Caco-2 (cell line): ENCODE results near the gene GREM2. TPM values are rescaled to one million over a fixed set of nuclear protein-coding genes. Genes with fewer than 3 reads are reported as not detected.

ENCODE experiments used
- BruUV-seq: library from RNA; stranded (reverse); fragments of 400-500 nt; replicated peaks from 2 replicates; lab custom pipeline; 2021; lab: Mats Ljungman, UMichigan
- CTCF ChIA-PET: fragments of 300-600 bp; sonication (Branson Sonifier 250); formaldehyde crosslinking; loops from one replicate; lab custom pipeline; 2022; ENCODE audit warnings: antibody characterized with exemption; lab: Charles Lee
- POLR2A ChIA-PET: fragments of 300-600 bp; sonication (Branson Sonifier 250); formaldehyde crosslinking; loops from one replicate; lab custom pipeline; 2022; ENCODE audit warnings: antibody characterized with exemption; lab: Charles Lee
- DNase-seq, 2 experiments: peaks; one replicate each; pipeline versions ENCODE4 v3.0.0 to v3.0.0-alpha.2; 2020 to 2022
- H3K27me3 ChIP-seq: replicated peaks from 2 replicates; pipeline ENCODE4 v1.6.0; 2011; ENCODE audit warnings: low read length; ENCODE audit not compliant: control insufficient read depth, insufficient read depth
- H3K36me3 ChIP-seq: 2 replicates; pipeline ENCODE4 v1.5.1; 2011; ENCODE audit warnings: low read length; ENCODE audit not compliant: control insufficient read depth, insufficient read depth
- H3K4me1 ChIP-seq: fragments of 250-450 bp; sonication (Bioruptor Pico); 2 replicates; pipeline ENCODE4 v1.5.1; 2020; ENCODE audit warnings: mild to moderate bottlenecking
- H3K4me3 ChIP-seq: 2 replicates; pipeline ENCODE4 v1.5.1; 2011; ENCODE audit warnings: low read depth, mild to moderate bottlenecking, control low read depth, low read length
- H3K9me3 ChIP-seq: fragments of 250-450 bp; sonication (Bioruptor Pico); 2 replicates; pipeline ENCODE4 v1.5.1; 2020; ENCODE audit warnings: mild to moderate bottlenecking, moderate library complexity
- H3K27ac Mint-ChIP-seq: one replicate; pipeline ENCODE4 v1.8.0; 2022; ENCODE audit warnings: mixed read lengths; ENCODE audit not compliant: unreplicated experiment
- H3K27me3 Mint-ChIP-seq: one replicate; pipeline ENCODE4 v1.8.0; 2022; ENCODE audit warnings: mixed read lengths; ENCODE audit not compliant: insufficient read depth, unreplicated experiment
- H3K36me3 Mint-ChIP-seq: one replicate; pipeline ENCODE4 v1.8.0; 2022; ENCODE audit warnings: mild to moderate bottlenecking, mixed read lengths; ENCODE audit not compliant: insufficient read depth, unreplicated experiment
- H3K4me1 Mint-ChIP-seq: one replicate; pipeline ENCODE4 v1.8.0; 2022; ENCODE audit warnings: low read depth, mixed read lengths; ENCODE audit not compliant: unreplicated experiment
- H3K4me3 Mint-ChIP-seq: one replicate; pipeline ENCODE4 v1.8.0; 2022; ENCODE audit warnings: mild to moderate bottlenecking, moderate library complexity, mixed read lengths; ENCODE audit not compliant: unreplicated experiment
- H3K9me3 Mint-ChIP-seq: one replicate; pipeline ENCODE4 v1.8.0; 2022; ENCODE audit warnings: mixed read lengths; ENCODE audit not compliant: unreplicated experiment
- CTCF ChIP-seq, 2 experiments: fragments of 200-600 bp in 1 of 2; IDR thresholded peaks; 1 replicate in 1 of 2; 2 replicates in 1 of 2; pipeline versions ENCODE4 v1.5.1 to v1.8.0; 2011 to 2022; ENCODE audit warnings: antibody characterized with exemption in 1 of 2, control low read depth in 1 of 2, inconsistent platforms in 1 of 2, low read depth in 1 of 2, low read length in 1 of 2, mild to moderate bottlenecking in 1 of 2, moderate library complexity in 1 of 2; ENCODE audit not compliant: insufficient read depth in 1 of 2, severe bottlenecking in 1 of 2, unreplicated experiment in 1 of 2
- intact Hi-C: fragments of 100-400 bp; cut with micrococcal nuclease; formaldehyde crosslinking; loops from one replicate; pipeline ENCODE4 v1.10.0; 2022; ENCODE audit not compliant: unreplicated experiment
- total RNA-seq: library from RNA; stranded (reverse); gene quantifications from 2 replicates; pipeline ENCODE4 v1.2.3, GENCODE V29; 2022

Gene GREM2
- total RNA-seq, 1 experiment from 2014 or later, result 0.36 TPM

GRCh38 chr1:240497908-240498307, 114.0 kb downstream of the GREM2 start:
- Histone ChIP-seq H3K27me3 (no peaks in the 10 kb centered on the region), H3K4me1 (peaks cover 3% of the 10 kb centered on the region), H3K9me3 (no peaks in the 10 kb centered on the region), H3K4me3 (no peak overlapping the region), H3K36me3 (no peaks in the 10 kb centered on the region)
- CTCF ChIA-PET, result no interaction called here
- no TSS peak for BruUV-seq
- Mint-ChIP-seq H3K4me1 (peaks cover 19% of the 10 kb centered on the region), H3K27ac (no peak overlapping the region), H3K27me3 (no peaks in the 10 kb centered on the region), H3K36me3 (no peaks in the 10 kb centered on the region), H3K4me3 (no peak overlapping the region), H3K9me3 (peaks cover 10% of the 10 kb centered on the region)
- intact Hi-C loops, result no loop called here
- TF ChIP-seq CTCF (IDR thresholded peaks at IDR 0.05; ENCODE audit: insufficient read depth in 1 of 2, low read depth in 1 of 2, low read length in 1 of 2, severe bottlenecking in 1 of 2, unreplicated experiment in 1 of 2), result no peak
- no peak for DNase-seq
- POLR2A ChIA-PET, result no interaction called here

- no peak for TF ChIP-seq CTCF (IDR thresholded peaks at IDR 0.05; ENCODE audit: insufficient read depth in 1 of 2, low read depth in 1 of 2, low read length in 1 of 2, severe bottlenecking in 1 of 2, unreplicated experiment in 1 of 2)
Measured at GRCh38 chr1:240496941-240497340, 115.0 kb downstream of the GREM2 start.

GRCh38 chr1:240496356-240496755, 115.6 kb downstream of the GREM2 start:
- peaks cover 18% of the 10 kb centered on the region for H3K9me3 Mint-ChIP-seq
- ChIA-PET CTCF (no interaction called here), POLR2A (no interaction called here)
- no peaks in the 10 kb centered on the region for H3K27me3 ChIP-seq
- no peaks in the 10 kb centered on the region for H3K36me3 Mint-ChIP-seq
- H3K4me3 Mint-ChIP-seq, result no peak overlapping the region
- no TSS peak for BruUV-seq
- no peak for DNase-seq
- H3K27ac Mint-ChIP-seq, result no peak overlapping the region
- intact Hi-C loops, result no loop called here
- H3K27me3 Mint-ChIP-seq, result no peaks in the 10 kb centered on the region
- no peak for TF ChIP-seq CTCF (IDR thresholded peaks at IDR 0.05; ENCODE audit: insufficient read depth in 1 of 2, low read depth in 1 of 2, low read length in 1 of 2, severe bottlenecking in 1 of 2, unreplicated experiment in 1 of 2)
- H3K4me1 ChIP-seq, result peaks cover 7% of the 10 kb centered on the region
- H3K4me1 Mint-ChIP-seq, result peaks cover 28% of the 10 kb centered on the region
- H3K9me3 ChIP-seq, result no peaks in the 10 kb centered on the region
- no peak overlapping the region for H3K4me3 ChIP-seq
- no peaks in the 10 kb centered on the region for H3K36me3 ChIP-seq

More at GRCh38 chr1:240496941-240497340, 115.0 kb downstream of the GREM2 start:
- ChIA-PET CTCF (no interaction called here), POLR2A (no interaction called here)
- H3K27me3 ChIP-seq, result no peaks in the 10 kb centered on the region
- intact Hi-C loops, result no loop called here
- peaks cover 22% of the 10 kb centered on the region for H3K4me1 Mint-ChIP-seq
- no peaks in the 10 kb centered on the region for H3K9me3 ChIP-seq
- peaks cover 13% of the 10 kb centered on the region for H3K9me3 Mint-ChIP-seq
- no TSS peak for BruUV-seq
- H3K4me3 Mint-ChIP-seq, result no peak overlapping the region
- H3K36me3 Mint-ChIP-seq, result no peaks in the 10 kb centered on the region
- no peaks in the 10 kb centered on the region for H3K36me3 ChIP-seq
- H3K4me1 ChIP-seq, result peaks cover 3% of the 10 kb centered on the region
- no peak overlapping the region for H3K27ac Mint-ChIP-seq
- no peak for DNase-seq
- no peak overlapping the region for H3K4me3 ChIP-seq
- H3K27me3 Mint-ChIP-seq, result no peaks in the 10 kb centered on the region
